ENCODE results near the gene PITRM1. TPM values are rescaled to one million over a fixed set of nuclear protein-coding genes. Genes with fewer than 3 reads are reported as not detected.

Gene PITRM1
- total RNA-seq, 2 experiments from 2014 or later, result 34.6 to 40.3 TPM

GRCh38 chr10:3166496-3167290 is 5.9 kb downstream of the PITRM1 start:
- CTCF ChIA-PET (ENCODE audit: unreplicated experiment), result no interaction called here

GRCh38 chr10:3165196-3165595 is 7.4 kb downstream of the PITRM1 start:
- Histone ChIP-seq H4K20me1 (ENCODE audit: insufficient read depth, low read length) (no peaks in the 10 kb centered on the region), H2AFZ (ENCODE audit: low read length) (no peak overlapping the region), H3K36me3 (ENCODE audit: insufficient read depth, low read length) (peaks cover 73% of the 10 kb centered on the region), H3K4me2 (ENCODE audit: low read length) (no peak overlapping the region), H3K9me2 (ENCODE audit: insufficient read depth, low read length) (no peaks in the 10 kb centered on the region), H3K79me2 (ENCODE audit: insufficient read depth, low read depth, low read length) (no peaks in the 10 kb centered on the region), H3K27ac (ENCODE audit: low read depth, low read length, poor library complexity, severe bottlenecking) (no peak overlapping the region), H3K9me3 (ENCODE audit: low read length) (no peaks in the 10 kb centered on the region), H3K4me3 (ENCODE audit: low read depth, low read length, poor library complexity, severe bottlenecking) (no peak overlapping the region), H3K4me1 (ENCODE audit: insufficient read depth, low read length, poor library complexity, severe bottlenecking) (peaks cover 7% of the 10 kb centered on the region)
- TF ChIP-seq, protein P1, sequence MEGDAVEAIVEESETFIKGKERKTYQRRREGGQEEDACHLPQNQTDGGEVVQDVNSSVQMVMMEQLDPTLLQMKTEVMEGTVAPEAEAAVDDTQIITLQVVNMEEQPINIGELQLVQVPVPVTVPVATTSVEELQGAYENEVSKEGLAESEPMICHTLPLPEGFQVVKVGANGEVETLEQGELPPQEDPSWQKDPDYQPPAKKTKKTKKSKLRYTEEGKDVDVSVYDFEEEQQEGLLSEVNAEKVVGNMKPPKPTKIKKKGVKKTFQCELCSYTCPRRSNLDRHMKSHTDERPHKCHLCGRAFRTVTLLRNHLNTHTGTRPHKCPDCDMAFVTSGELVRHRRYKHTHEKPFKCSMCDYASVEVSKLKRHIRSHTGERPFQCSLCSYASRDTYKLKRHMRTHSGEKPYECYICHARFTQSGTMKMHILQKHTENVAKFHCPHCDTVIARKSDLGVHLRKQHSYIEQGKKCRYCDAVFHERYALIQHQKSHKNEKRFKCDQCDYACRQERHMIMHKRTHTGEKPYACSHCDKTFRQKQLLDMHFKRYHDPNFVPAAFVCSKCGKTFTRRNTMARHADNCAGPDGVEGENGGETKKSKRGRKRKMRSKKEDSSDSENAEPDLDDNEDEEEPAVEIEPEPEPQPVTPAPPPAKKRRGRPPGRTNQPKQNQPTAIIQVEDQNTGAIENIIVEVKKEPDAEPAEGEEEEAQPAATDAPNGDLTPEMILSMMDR (conservative IDR thresholded peaks at IDR 0.05; ENCODE audit: low read length), result no peak
- no peak for TF ChIP-seq EZH2phosphoT487 (IDR thresholded peaks at IDR 0.05; ENCODE audit: borderline replicate concordance, low read depth, low read length)
- no peak for DNase-seq (ENCODE audit: low spot score)
- ChIA-PET CTCF (ENCODE audit: unreplicated experiment) (interaction anchor here (1.5 kb wide), 1 partner anchor 8 kb away, joined by 4 read pairs; no protein-coding TSS in a partner anchor), POLR2A (interaction anchor here (2.2 kb wide), 1 partner anchor 12 kb away, joined by 5 read pairs; no protein-coding TSS in a partner anchor)
- intact Hi-C loops (cut with micrococcal nuclease; ENCODE audit: unreplicated experiment), result no loop called here
- no TSS peak for BruUV-seq (replicated peaks)

More at GRCh38 chr10:3166496-3167290, 5.9 kb downstream of the PITRM1 start:
- Histone ChIP-seq H3K4me1 (ENCODE audit: insufficient read depth, low read length, poor library complexity, severe bottlenecking) (peaks cover 7% of the 10 kb centered on the region), H4K20me1 (ENCODE audit: insufficient read depth, low read length) (no peaks in the 10 kb centered on the region), H3K79me2 (ENCODE audit: insufficient read depth, low read depth, low read length) (peaks cover under 1% of the 10 kb centered on the region; the same call in 1 of the 2 replicates), H3K4me2 (ENCODE audit: low read length) (no peak overlapping the region), H3K36me3 (ENCODE audit: insufficient read depth, low read length) (peaks cover 72% of the 10 kb centered on the region), H3K9me3 (ENCODE audit: low read length) (no peaks in the 10 kb centered on the region), H3K9me2 (ENCODE audit: insufficient read depth, low read length) (no peaks in the 10 kb centered on the region), H2AFZ (ENCODE audit: low read length) (no peak overlapping the region), H3K27ac (ENCODE audit: low read depth, low read length, poor library complexity, severe bottlenecking) (no peak overlapping the region), H3K4me3 (ENCODE audit: low read depth, low read length, poor library complexity, severe bottlenecking) (no peak overlapping the region)
- intact Hi-C loops (cut with micrococcal nuclease; ENCODE audit: unreplicated experiment), result no loop called here
- DNase-seq (ENCODE audit: low spot score), result no peak
- TF ChIP-seq EZH2phosphoT487 (IDR thresholded peaks at IDR 0.05; ENCODE audit: borderline replicate concordance, low read depth, low read length), result no peak
- TF ChIP-seq, protein P1 (conservative IDR thresholded peaks at IDR 0.05; ENCODE audit: low read length), result no peak
- POLR2A ChIA-PET, result no interaction called here
- BruUV-seq (replicated peaks), result no TSS peak

DNA sequence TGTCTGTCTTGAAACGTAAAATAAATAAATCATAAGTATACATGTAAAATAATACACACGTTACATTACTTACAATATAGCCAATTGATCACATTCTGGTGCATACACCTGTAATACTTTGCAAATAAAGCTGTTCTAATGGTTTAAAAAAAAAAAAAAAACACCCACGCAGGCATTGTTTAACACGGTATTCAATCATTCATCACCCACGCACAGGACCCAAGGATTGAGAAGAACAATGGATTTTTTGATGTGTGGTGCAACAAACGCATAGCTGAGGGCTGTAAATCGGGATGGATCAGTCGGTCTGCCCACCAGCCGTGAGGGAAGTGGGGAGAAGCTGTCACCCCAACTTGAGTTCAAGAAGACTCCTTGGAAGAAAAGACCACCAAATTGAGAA is 8.7 kb downstream of the PITRM1 start:
- no TSS peak for BruUV-seq (replicated peaks)
- no peaks in the 10 kb centered on the region for H3K79me2 ChIP-seq (ENCODE audit: insufficient read depth, low read depth, low read length)
- no peak overlapping the region for H2AFZ ChIP-seq (ENCODE audit: low read length)
- intact Hi-C loops (cut with micrococcal nuclease; ENCODE audit: unreplicated experiment), result no loop called here
- ChIA-PET CTCF (ENCODE audit: unreplicated experiment) (interaction anchor here (0.9 kb wide), 1 partner anchor 9 kb away, joined by 3 read pairs; the partner anchor contains the start of gene PITRM1), POLR2A (interaction anchor here (0.7 to 2.2 kb wide), 3 partner anchors 8 to 622 kb away, joined by 3 to 5 read pairs (median 4); no protein-coding TSS in a partner anchor)
- no peak overlapping the region for H3K4me2 ChIP-seq (ENCODE audit: low read length)
- H3K4me3 ChIP-seq (ENCODE audit: low read depth, low read length, poor library complexity, severe bottlenecking), result no peak overlapping the region
- no peaks in the 10 kb centered on the region for H3K9me3 ChIP-seq (ENCODE audit: low read length)
- no peaks in the 10 kb centered on the region for H4K20me1 ChIP-seq (ENCODE audit: insufficient read depth, low read length)
- no peak for DNase-seq (ENCODE audit: low spot score)
- no peak overlapping the region for H3K27ac ChIP-seq (ENCODE audit: low read depth, low read length, poor library complexity, severe bottlenecking)
- TF ChIP-seq, protein P1 (conservative IDR thresholded peaks at IDR 0.05; ENCODE audit: low read length), result no peak
- TF ChIP-seq EZH2phosphoT487 (IDR thresholded peaks at IDR 0.05; ENCODE audit: borderline replicate concordance, low read depth, low read length), result no peak
- H3K36me3 ChIP-seq (ENCODE audit: insufficient read depth, low read length), result peaks cover 74% of the 10 kb centered on the region
- no peaks in the 10 kb centered on the region for H3K4me1 ChIP-seq (ENCODE audit: insufficient read depth, low read length, poor library complexity, severe bottlenecking)
- H3K9me2 ChIP-seq (ENCODE audit: insufficient read depth, low read length), result no peaks in the 10 kb centered on the region
